IPS-18c (cell line): Measurements from ENCODE around the gene CACFD1.

Experiments used
- H3K4me3 ChIP-seq: 2 replicates; pipeline ENCODE4 v1.7.0; 2013; ENCODE audit warnings: low read depth, mild to moderate bottlenecking, low read length, moderate library complexity; ENCODE audit not compliant: insufficient read depth
- H3K9me3 ChIP-seq: one replicate; pipeline ENCODE4 v1.6.1; 2013; ENCODE audit warnings: mild to moderate bottlenecking, low read length, moderate library complexity; ENCODE audit not compliant: control insufficient read depth, insufficient read depth

The CACFD1 gene

DNA sequence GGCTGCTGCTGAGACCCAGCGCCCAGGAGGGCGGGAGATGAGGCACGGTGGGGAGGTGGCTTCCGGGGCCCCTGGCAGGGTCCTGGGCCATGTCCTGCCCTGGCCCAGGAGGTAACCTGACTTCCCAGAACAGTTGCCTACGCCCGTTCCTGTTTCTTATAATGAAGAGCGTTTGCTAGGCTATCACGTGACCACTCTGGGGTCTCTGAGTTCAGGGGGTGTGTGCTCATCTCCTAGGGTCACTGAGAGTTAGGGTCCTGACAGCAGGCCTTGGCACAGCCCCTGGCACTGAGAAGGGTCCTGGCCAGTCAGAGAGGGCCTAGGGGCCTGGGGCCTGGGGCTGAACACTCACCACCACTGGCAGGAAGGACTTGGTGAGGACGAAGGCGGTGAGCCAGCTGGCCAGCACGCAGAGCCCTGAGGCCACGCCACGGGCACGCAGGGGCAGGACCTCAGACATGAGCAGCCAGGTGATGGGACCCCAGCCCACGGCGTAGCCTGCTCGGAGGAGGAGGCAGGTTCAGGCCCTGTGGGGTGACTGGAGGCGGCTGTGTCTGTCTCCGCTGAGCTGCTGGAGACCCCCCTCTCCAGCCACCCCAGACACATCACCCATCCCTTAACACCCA is 13.1 kb downstream of the CACFD1 start:
- Histone ChIP-seq H3K4me3 (no peak overlapping the region), H3K9me3 (no peaks in the 10 kb centered on the region)

- no peak overlapping the region for H3K4me3 ChIP-seq
- H3K9me3 ChIP-seq, result no peaks in the 10 kb centered on the region
These were observed 14.0 kb downstream of the CACFD1 start for GRCh38 chr9:133473743-133474142.

DNA sequence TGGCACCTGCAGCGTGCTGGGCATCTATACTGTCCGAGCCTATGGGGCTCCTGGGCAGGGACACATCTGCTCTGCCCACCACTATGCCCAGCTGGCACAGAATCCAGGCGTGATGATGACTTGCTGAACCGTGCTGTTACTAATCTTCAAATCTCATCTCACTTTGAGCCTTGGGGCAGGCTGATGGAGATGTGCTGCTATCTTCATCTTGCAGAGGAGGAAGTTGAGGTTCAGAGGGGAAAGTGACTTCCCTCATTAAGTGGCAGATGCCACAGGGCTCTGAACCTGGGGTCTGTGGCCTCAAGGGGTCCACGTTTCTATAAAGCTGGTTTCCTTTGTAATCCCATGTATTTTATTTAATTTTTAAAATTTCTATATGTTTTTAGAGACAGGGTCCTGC is 14.4 kb downstream of the CACFD1 start:
- no peak overlapping the region for H3K4me3 ChIP-seq

GRCh38 chr9:133474853-133475252 is 15.1 kb downstream of the CACFD1 start:
- no peak overlapping the region for H3K4me3 ChIP-seq
- no peaks in the 10 kb centered on the region for H3K9me3 ChIP-seq

More for the DNA sequence above, 14.4 kb downstream of the CACFD1 start:
- no peaks in the 10 kb centered on the region for H3K9me3 ChIP-seq

DNA sequence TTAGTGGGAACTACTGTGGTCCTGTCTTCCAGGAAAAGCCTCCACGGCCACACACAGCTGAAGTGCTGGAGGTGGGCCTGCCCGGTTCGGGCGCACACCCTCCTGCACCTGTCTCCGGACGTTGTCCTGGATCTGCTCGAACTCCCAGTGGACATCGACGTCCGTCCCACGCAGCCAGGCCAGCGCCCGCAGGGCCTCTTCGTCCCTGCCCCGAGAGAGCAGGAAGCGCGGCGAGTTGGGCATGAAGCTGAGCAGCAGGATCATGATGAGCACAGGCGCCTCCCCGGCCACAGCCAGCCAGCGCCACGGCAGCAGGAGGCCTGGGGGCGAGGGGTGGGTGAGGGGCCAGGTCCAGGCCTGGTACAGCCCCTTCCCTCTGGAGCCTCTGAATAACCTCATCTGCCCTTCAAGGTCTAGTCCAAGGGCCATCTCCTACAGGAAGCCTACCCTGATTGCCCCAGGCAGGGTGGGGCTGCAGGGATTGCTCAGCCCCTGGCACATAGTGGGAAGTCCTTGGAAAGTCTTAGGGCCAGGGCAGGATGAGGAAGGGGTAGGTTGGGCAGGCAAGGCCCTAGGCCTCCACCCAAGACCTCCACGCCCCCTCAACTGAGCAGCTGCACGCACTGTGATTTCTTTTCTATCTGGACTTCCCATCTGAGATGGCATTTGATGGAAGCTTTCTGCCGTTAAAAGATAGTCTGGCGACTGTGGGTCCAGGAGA is 15.7 kb downstream of the CACFD1 start:
- H3K9me3 ChIP-seq, result no peaks in the 10 kb centered on the region
- no peak overlapping the region for H3K4me3 ChIP-seq

GRCh38 chr9:133476036-133476931 is 16.5 kb downstream of the CACFD1 start:
- no peak overlapping the region for H3K4me3 ChIP-seq

GRCh38 chr9:133476941-133477340 is 17.2 kb downstream of the CACFD1 start:
- Histone ChIP-seq H3K9me3 (no peaks in the 10 kb centered on the region), H3K4me3 (no peak overlapping the region)

More at GRCh38 chr9:133476036-133476931, 16.5 kb downstream of the CACFD1 start:
- H3K9me3 ChIP-seq, result no peaks in the 10 kb centered on the region

- H3K4me3 ChIP-seq, result no peak overlapping the region
- H3K9me3 ChIP-seq, result no peaks in the 10 kb centered on the region
These were observed 17.7 kb downstream of the CACFD1 start for GRCh38 chr9:133477461-133477860.

DNA sequence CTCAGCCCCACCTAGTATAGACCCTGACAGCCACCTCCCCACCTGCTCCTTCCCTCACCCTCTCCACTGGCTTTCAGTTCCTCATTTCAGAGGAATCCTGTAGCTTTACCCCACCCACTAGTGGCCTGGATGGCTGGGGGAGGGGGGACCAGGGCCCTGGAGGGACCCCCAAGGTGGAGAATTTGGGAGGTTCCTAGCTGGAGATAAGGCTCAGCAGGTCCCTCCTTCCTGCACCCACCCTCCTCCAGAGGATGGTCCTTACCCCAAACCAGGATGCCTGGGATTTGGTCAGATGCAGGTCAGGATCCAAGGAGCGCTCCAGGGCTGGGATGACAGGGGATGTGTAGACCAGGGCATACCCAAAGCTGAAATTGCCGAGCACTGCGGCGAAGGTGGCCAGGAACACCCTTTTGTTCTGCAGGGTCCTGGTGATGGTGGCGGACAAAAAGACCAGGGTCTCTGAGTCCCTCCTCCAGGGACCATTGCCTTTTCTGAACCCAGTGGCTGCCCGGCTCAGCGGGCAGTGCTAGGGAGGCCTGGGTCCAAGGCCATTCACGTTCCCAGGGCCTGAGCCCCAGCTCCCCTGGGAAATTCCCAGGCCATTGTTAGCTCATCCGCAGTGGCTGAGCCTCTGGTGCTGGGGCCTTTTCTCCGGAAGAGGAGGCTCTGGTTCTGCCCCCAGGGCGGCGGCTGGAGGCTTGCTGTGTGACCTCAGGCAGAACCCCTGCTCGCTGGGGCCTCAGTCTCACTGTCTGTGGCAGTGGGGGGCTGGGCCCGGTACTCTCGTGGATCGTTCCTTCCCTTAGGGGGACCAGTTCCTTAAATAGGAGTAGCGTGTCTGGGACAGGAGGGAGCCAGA is 18.4 kb downstream of the CACFD1 start:
- H3K4me3 ChIP-seq, result peak overlapping the region; percentile 73

GRCh38 chr9:133478851-133479711 is 19.3 kb downstream of the CACFD1 start, which contains the start of gene SLC2A6:
Gene SLC2A6, minus strand, starts transcription at chr9:133479099. Its CDS starts 40 bp downstream, at chr9:133479059.
- Histone ChIP-seq H3K9me3 (no peaks in the 10 kb centered on the region), H3K4me3 (peak within 1 kb of the TSS; percentile 73)

More for the DNA sequence above, 18.4 kb downstream of the CACFD1 start:
- no peaks in the 10 kb centered on the region for H3K9me3 ChIP-seq

DNA sequence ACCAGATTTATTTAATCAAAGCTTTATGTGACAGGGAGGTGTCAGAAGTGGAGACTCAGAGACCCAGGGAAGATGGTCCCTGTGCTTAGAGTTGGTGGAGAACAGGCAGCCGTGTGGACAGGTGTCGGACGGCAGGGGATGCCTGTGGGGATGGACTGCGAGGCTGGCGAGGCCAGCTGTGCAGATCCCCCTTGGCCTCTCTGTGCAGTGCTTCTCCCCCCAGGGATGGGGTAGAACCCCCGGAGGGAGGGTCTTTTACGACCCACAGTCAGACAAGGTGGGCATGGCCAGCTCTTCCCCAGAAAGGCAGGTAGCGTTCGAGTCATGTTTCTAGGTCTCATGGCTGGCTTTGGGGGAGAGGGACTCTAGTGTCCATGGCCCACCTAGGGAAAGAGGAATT is 23.8 kb downstream of the CACFD1 start:
- no peak overlapping the region for H3K4me3 ChIP-seq
- no peaks in the 10 kb centered on the region for H3K9me3 ChIP-seq

DNA sequence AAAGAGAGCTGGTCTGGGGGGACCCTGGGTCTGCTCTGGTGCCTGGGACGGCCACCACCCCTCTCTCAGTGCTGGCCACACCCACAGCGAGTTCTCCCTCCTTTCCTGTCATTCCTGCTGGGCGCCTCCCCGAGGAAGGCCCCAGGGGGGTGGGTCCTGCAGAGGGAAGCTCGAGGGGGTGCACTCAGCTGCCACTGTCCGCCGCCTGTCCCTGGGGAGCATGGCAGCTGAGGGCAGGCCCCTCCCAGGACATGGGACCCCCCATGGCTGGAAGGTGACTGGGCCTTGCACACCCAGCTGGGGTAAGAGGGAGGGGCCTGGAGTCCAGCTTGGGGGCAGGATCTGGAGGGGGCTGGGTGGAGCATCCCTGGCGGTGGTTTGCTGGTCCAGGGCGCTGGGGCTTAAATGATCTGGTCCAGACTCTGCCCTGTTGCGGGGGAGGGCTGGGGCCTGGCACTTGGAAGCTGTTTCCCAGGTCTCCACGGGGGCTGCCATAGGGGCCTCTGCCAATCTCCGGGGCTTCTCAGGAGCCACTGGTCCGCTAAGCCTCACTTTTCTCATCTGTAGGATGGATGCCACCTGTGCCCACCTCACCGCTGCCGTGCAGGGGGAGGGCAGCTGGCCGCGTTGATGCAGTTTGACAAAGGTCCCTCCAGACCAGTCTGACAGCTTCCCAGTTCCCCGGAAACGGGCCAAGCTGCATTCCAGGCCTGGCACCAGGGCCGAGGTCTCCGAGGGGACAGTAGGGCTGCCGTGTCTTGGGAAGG is 25.1 kb downstream of the CACFD1 start:
- no peaks in the 10 kb centered on the region for H3K9me3 ChIP-seq
- no peak overlapping the region for H3K4me3 ChIP-seq

GRCh38 chr9:133485531-133486260 is 25.9 kb downstream of the CACFD1 start:
- no peak overlapping the region for H3K4me3 ChIP-seq
- H3K9me3 ChIP-seq, result no peaks in the 10 kb centered on the region

GRCh38 chr9:133487331-133487725 is 27.6 kb downstream of the CACFD1 start:
- H3K4me3 ChIP-seq, result no peak overlapping the region

More at GRCh38 chr9:133487331-133487725, 27.6 kb downstream of the CACFD1 start:
- no peaks in the 10 kb centered on the region for H3K9me3 ChIP-seq
